Activated T-helper 2 cell treated with anti-CD3 and anti-CD28 coated beads, Interferon-gamma antibody, Interleukin-2, Interleukin-4, amounts not matched to agents 10 μg/mL and 5 μg/mL and 100 μg/mL, durations not matched to agents 14 hours and 24 hours and 36 hours (primary cell): Measurements from ENCODE around the gene OTULINL. TPM values are rescaled to one million over a fixed set of nuclear protein-coding genes. Genes with fewer than 3 reads are reported as not detected.

Source experiments
- DNase-seq: peaks from one replicate; pipeline ENCODE4 v3.0.0; 2021; ENCODE audit warnings: low spot score
- H3K27ac Mint-ChIP-seq: one replicate; pipeline ENCODE4 v1.8.0; 2021; ENCODE audit warnings: mixed read lengths
- H3K27me3 Mint-ChIP-seq: one replicate; pipeline ENCODE4 v1.8.0; 2021; ENCODE audit warnings: low read depth, mixed read lengths
- H3K36me3 Mint-ChIP-seq: one replicate; pipeline ENCODE4 v1.8.0; 2021; ENCODE audit warnings: low read depth, mixed read lengths
- H3K4me1 Mint-ChIP-seq: one replicate; pipeline ENCODE4 v1.8.0; 2021; ENCODE audit warnings: low read depth, mixed read lengths
- H3K4me3 Mint-ChIP-seq: one replicate; pipeline ENCODE4 v1.8.0; 2021; ENCODE audit warnings: low read depth, mild to moderate bottlenecking, moderate library complexity, mixed read lengths
- H3K9me3 Mint-ChIP-seq: one replicate; pipeline ENCODE4 v1.8.0; 2021; ENCODE audit warnings: mixed read lengths
- intact Hi-C: fragments of 100-400 bp; cut with micrococcal nuclease; formaldehyde crosslinking; loops from one replicate; pipeline ENCODE4 v1.15.1; 2023
- total RNA-seq: library from RNA; stranded (reverse); gene quantifications from 2 replicates; pipeline ENCODE4 v1.2.3, GENCODE V29; 2022

Gene OTULINL
- total RNA-seq, 1 donor from 2014 or later = 20.9 TPM

GRCh38 chr5:14580398-14581034 lies 1.1 kb upstream of the OTULINL start:
- peak overlapping the region; percentile 47 for H3K4me3 Mint-ChIP-seq
- peaks cover 19% of the 10 kb centered on the region for H3K36me3 Mint-ChIP-seq
- H3K27ac Mint-ChIP-seq = no peak overlapping the region
- peaks cover 24% of the 10 kb centered on the region for H3K27me3 Mint-ChIP-seq
- H3K4me1 Mint-ChIP-seq = peaks cover 21% of the 10 kb centered on the region
- intact Hi-C loops = loop anchor here (1.0 kb wide), 1 partner anchor 84 kb away; the partner anchor contains the start of gene OTULIN
- no peaks in the 10 kb centered on the region for H3K9me3 Mint-ChIP-seq
- DNase-seq = no peak

- Mint-ChIP-seq H3K4me3 (peak overlapping the region; percentile 78), H3K4me1 (peaks cover 29% of the 10 kb centered on the region), H3K27me3 (peaks cover 22% of the 10 kb centered on the region), H3K27ac (peak overlapping the region; percentile 28), H3K36me3 (peaks cover 30% of the 10 kb centered on the region), H3K9me3 (no peaks in the 10 kb centered on the region)
- DNase-seq = peak; percentile 81
- intact Hi-C loops = loop anchor here (1.0 kb wide), 2 partner anchors 11 to 82 kb away; partner anchors contain the start of gene OTULIN
Observed at GRCh38 chr5:14581891-14582796, 552 bp downstream of the OTULINL start.

GRCh38 chr5:14582797-14583137 lies 1.2 kb downstream of the OTULINL start:
- Mint-ChIP-seq H3K27me3 (peaks cover 22% of the 10 kb centered on the region), H3K36me3 (peaks cover 35% of the 10 kb centered on the region), H3K9me3 (no peaks in the 10 kb centered on the region), H3K27ac (peak overlapping the region; percentile 31), H3K4me3 (peak overlapping the region; percentile 78), H3K4me1 (peaks cover 34% of the 10 kb centered on the region)
- intact Hi-C loops = loop anchor here (1.0 kb wide), 1 partner anchor 11 kb away; no protein-coding TSS in a partner anchor
- DNase-seq = no peak

GRCh38 chr5:14584848-14585247 lies 3.3 kb downstream of the OTULINL start:
- intact Hi-C loops = no loop called here
- H3K9me3 Mint-ChIP-seq = no peaks in the 10 kb centered on the region
- no peak for DNase-seq
- no peak overlapping the region for H3K4me3 Mint-ChIP-seq
- H3K4me1 Mint-ChIP-seq = peaks cover 49% of the 10 kb centered on the region
- peaks cover 44% of the 10 kb centered on the region for H3K36me3 Mint-ChIP-seq
- peaks cover 8% of the 10 kb centered on the region for H3K27me3 Mint-ChIP-seq
- H3K27ac Mint-ChIP-seq = no peak overlapping the region

GRCh38 chr5:14587150-14587549 lies 5.6 kb downstream of the OTULINL start:
- DNase-seq = no peak
- no peaks in the 10 kb centered on the region for H3K9me3 Mint-ChIP-seq
- peaks cover 48% of the 10 kb centered on the region for H3K36me3 Mint-ChIP-seq
- no peak overlapping the region for H3K4me3 Mint-ChIP-seq
- intact Hi-C loops = no loop called here
- H3K4me1 Mint-ChIP-seq = peaks cover 68% of the 10 kb centered on the region
- H3K27me3 Mint-ChIP-seq = no peaks in the 10 kb centered on the region
- H3K27ac Mint-ChIP-seq = peak overlapping the region; percentile 31

GRCh38 chr5:14588145-14588544 lies 6.6 kb downstream of the OTULINL start:
- Mint-ChIP-seq H3K36me3 (peaks cover 49% of the 10 kb centered on the region), H3K9me3 (no peaks in the 10 kb centered on the region), H3K4me1 (peaks cover 77% of the 10 kb centered on the region), H3K27me3 (no peaks in the 10 kb centered on the region), H3K27ac (no peak overlapping the region), H3K4me3 (no peak overlapping the region)
- no peak for DNase-seq
- intact Hi-C loops = no loop called here

- peak overlapping the region; percentile 4 for H3K27ac Mint-ChIP-seq
- no peaks in the 10 kb centered on the region for H3K27me3 Mint-ChIP-seq
- H3K4me3 Mint-ChIP-seq = no peak overlapping the region
- intact Hi-C loops = no loop called here
- peaks cover 43% of the 10 kb centered on the region for H3K36me3 Mint-ChIP-seq
- no peak for DNase-seq
- no peaks in the 10 kb centered on the region for H3K9me3 Mint-ChIP-seq
- peaks cover 77% of the 10 kb centered on the region for H3K4me1 Mint-ChIP-seq
Observed at GRCh38 chr5:14588758-14589543, 7.4 kb downstream of the OTULINL start.

- Mint-ChIP-seq H3K9me3 (no peaks in the 10 kb centered on the region), H3K27me3 (no peaks in the 10 kb centered on the region), H3K27ac (peak overlapping the region; percentile 19), H3K4me1 (peaks cover 81% of the 10 kb centered on the region), H3K36me3 (peaks cover 29% of the 10 kb centered on the region), H3K4me3 (no peak overlapping the region)
- DNase-seq = no peak
- intact Hi-C loops = no loop called here
Observed at GRCh38 chr5:14590949-14591348, 9.4 kb downstream of the OTULINL start.

GRCh38 chr5:14591548-14591947 lies 10.0 kb downstream of the OTULINL start:
- H3K9me3 Mint-ChIP-seq = no peaks in the 10 kb centered on the region
- H3K4me3 Mint-ChIP-seq = no peak overlapping the region
- H3K27ac Mint-ChIP-seq = no peak overlapping the region
- H3K27me3 Mint-ChIP-seq = no peaks in the 10 kb centered on the region
- H3K4me1 Mint-ChIP-seq = peaks cover 85% of the 10 kb centered on the region
- intact Hi-C loops = no loop called here
- peaks cover 33% of the 10 kb centered on the region for H3K36me3 Mint-ChIP-seq
- no peak for DNase-seq

- peak overlapping the region; percentile 61 for H3K4me3 Mint-ChIP-seq
- peaks cover 87% of the 10 kb centered on the region for H3K4me1 Mint-ChIP-seq
- intact Hi-C loops = loop anchor here (1.0 to 2.0 kb wide), 3 partner anchors 11 to 277 kb away; partner anchors contain the start of gene ANKH
- peak overlapping the region; percentile 93 for H3K27ac Mint-ChIP-seq
- DNase-seq = peak; percentile 59
- no peaks in the 10 kb centered on the region for H3K9me3 Mint-ChIP-seq
- H3K27me3 Mint-ChIP-seq = no peaks in the 10 kb centered on the region
- peaks cover 29% of the 10 kb centered on the region for H3K36me3 Mint-ChIP-seq
Observed at GRCh38 chr5:14593326-14594021, 11.9 kb downstream of the OTULINL start.

GRCh38 chr5:14594378-14595074 lies 12.9 kb downstream of the OTULINL start:
- Mint-ChIP-seq H3K27me3 (no peaks in the 10 kb centered on the region), H3K36me3 (peaks cover 25% of the 10 kb centered on the region), H3K4me1 (peaks cover 80% of the 10 kb centered on the region), H3K9me3 (no peaks in the 10 kb centered on the region), H3K27ac (peak overlapping the region; percentile 93), H3K4me3 (peak overlapping the region; percentile 68)
- DNase-seq = no peak
- intact Hi-C loops = loop anchor here (1.0 to 5.0 kb wide), 8 partner anchors 70 to 398 kb away; partner anchors contain the start of genes ANKH and OTULIN
